Measurements from ENCODE around the gene PRR23B.
"Not testable (repeated sequence)": the region's sequence is repeated elsewhere in the genome, so short reads cannot be mapped to it uniquely, and the experiment has no call there.

PRR23B gene

GRCh38 chr3:139020868-139021234 lies at the start of gene PRR23B:
Gene PRR23B (minus strand): TSS chr3:139020926. CDS start chr3:139020661, 265 bp downstream.
- no peak for DNase-seq (ENCODE audit: low read depth)

- no peak for DNase-seq (ENCODE audit: low read depth)
Observed at GRCh38 chr3:139062918-139063317, 42.2 kb upstream of the PRR23B start.

- DNase-seq (ENCODE audit: low read depth): no peak
Observed at GRCh38 chr3:139052802-139053600, 32.3 kb upstream of the PRR23B start.

- DNase-seq (ENCODE audit: low read depth): no peak
Observed at GRCh38 chr3:139044366-139045210, 23.9 kb upstream of the PRR23B start, which contains the start of gene PRR23C. Gene PRR23C (minus strand): TSS chr3:139044892. CDS start chr3:139044620, 272 bp downstream.

- no peak for DNase-seq (ENCODE audit: low read depth)
Observed at GRCh38 chr3:139043554-139044365, 23.0 kb upstream of the PRR23B start.

GRCh38 chr3:139037478-139037877 lies 16.8 kb upstream of the PRR23B start:
- no peak for DNase-seq (ENCODE audit: low read depth)

- DNase-seq (ENCODE audit: low read depth): no peak
Observed at GRCh38 chr3:139032326-139033002, 11.7 kb upstream of the PRR23B start.

GRCh38 chr3:139030576-139030975 lies 9.8 kb upstream of the PRR23B start:
- not testable (repeated sequence) for DNase-seq (ENCODE audit: low read depth)

GRCh38 chr3:139024968-139025367 lies 4.2 kb upstream of the PRR23B start:
- DNase-seq (ENCODE audit: low read depth): no peak

- no peak for DNase-seq (ENCODE audit: low read depth)
Observed at GRCh38 chr3:139020036-139020867, 474 bp downstream of the PRR23B start.

- no peak for DNase-seq (ENCODE audit: low read depth)
Observed at GRCh38 chr3:139016430-139017048, 4.2 kb downstream of the PRR23B start.

GRCh38 chr3:139006051-139006716 lies 14.5 kb downstream of the PRR23B start, which contains the start of gene PRR23A:
Gene PRR23A (minus strand): TSS chr3:139006268. CDS start chr3:139006268, 0 bp downstream.
- DNase-seq (ENCODE audit: low read depth): no peak

GRCh38 chr3:139005356-139005993 lies 15.3 kb downstream of the PRR23B start:
- no peak for DNase-seq (ENCODE audit: low read depth)

- DNase-seq (ENCODE audit: low read depth): no peak
Observed at GRCh38 chr3:138995706-138996105, 25.0 kb downstream of the PRR23B start.

- DNase-seq (ENCODE audit: low read depth): no peak
Observed at GRCh38 chr3:138987181-138987580, 33.5 kb downstream of the PRR23B start.

- DNase-seq (ENCODE audit: low read depth): no peak
Observed at GRCh38 chr3:138985932-138986331, 34.8 kb downstream of the PRR23B start.

- DNase-seq (ENCODE audit: low read depth): no peak
Observed at GRCh38 chr3:138984816-138985215, 35.9 kb downstream of the PRR23B start.

GRCh38 chr3:138976047-138976446 lies 44.7 kb downstream of the PRR23B start:
- no peak for DNase-seq (ENCODE audit: low read depth)

GRCh38 chr3:138975351-138975750 lies 45.4 kb downstream of the PRR23B start:
- DNase-seq (ENCODE audit: low read depth): no peak

Data from CMK (cell line).